SK-N-SH (cell line): ENCODE measurements around the gene VDR. TPM values are rescaled to one million over a fixed set of nuclear protein-coding genes. Genes with fewer than 3 reads are reported as not detected.

ENCODE experiments used
- CTCF ChIA-PET: fragments of 300-600, 350-600 bp; formaldehyde crosslinking; extraction: SDS; loops from one replicate; lab custom pipeline; 2021; lab: Yijun Ruan, JAX
- POLR2A ChIA-PET: fragments of 350-600 bp; sonication (Branson Sonifier 250); formaldehyde crosslinking; extraction: SDS; loops from one replicate; lab custom pipeline; 2020; ENCODE audit warnings: antibody characterized with exemption, inconsistent platforms; lab: Yijun Ruan, JAX
- DNase-seq: peaks from one replicate; pipeline ENCODE4 v3.0.0; 2012
- H2AFZ ChIP-seq: fragments of 200-600 bp; sonication (generic); 2 replicates; pipeline ENCODE4 v1.8.1; 2016; ENCODE audit warnings: antibody characterized with exemption, mild to moderate bottlenecking, low read depth
- H3F3A ChIP-seq: fragments of 200-600 bp; sonication (generic); replicated peaks from 2 replicates; pipeline ENCODE3; 2016; ENCODE audit warnings: antibody characterized with exemption, mild to moderate bottlenecking; ENCODE audit not compliant: insufficient read depth
- H3K27ac ChIP-seq, 2 experiments: fragments of 200-500 bp in 1 of 2; fragments of 200-600 bp in 1 of 2; sonication (Bioruptor generic) in 1 of 2; sonication (generic), shearing (Covaris generic) in 1 of 2; 2 replicates each; pipeline versions ENCODE4 v1.5.1 to v1.6.1; 2014 to 2016; ENCODE audit warnings: low read depth in 2 of 2, inconsistent platforms in 1 of 2, low read length in 1 of 2, mild to moderate bottlenecking in 1 of 2, mixed read lengths in 1 of 2
- H3K27me3 ChIP-seq: fragments of 200-600 bp; sonication (generic), shearing (Covaris generic); 2 replicates; pipeline ENCODE4 v1.6.1; 2016; ENCODE audit warnings: mixed run types; ENCODE audit not compliant: insufficient read depth
- H3K36me3 ChIP-seq, 2 experiments: fragments of 200-500 bp in 1 of 2; fragments of 200-600 bp in 1 of 2; sonication (Bioruptor generic) in 1 of 2; sonication (generic) in 1 of 2; replicated peaks in 1 of 2; 2 replicates each; pipeline versions ENCODE3 to v1.5.1; 2014 to 2016; ENCODE audit warnings: low read length in 1 of 2, mild to moderate bottlenecking in 1 of 2; ENCODE audit not compliant: insufficient read depth in 2 of 2, control insufficient read depth in 1 of 2
- H3K4me1 ChIP-seq, 2 experiments: fragments of 200-500 bp in 1 of 2; fragments of 200-600 bp in 1 of 2; sonication (Bioruptor generic) in 1 of 2; sonication (generic), shearing (Covaris generic) in 1 of 2; 2 replicates each; pipeline versions ENCODE4 v1.5.1 to v1.6.1; 2014 to 2016; ENCODE audit warnings: low read depth in 1 of 2, low read length in 1 of 2, mixed run types in 1 of 2; ENCODE audit not compliant: insufficient read depth in 2 of 2, control insufficient read depth in 1 of 2
- H3K4me2 ChIP-seq: fragments of 200-600 bp; sonication (generic), shearing (Covaris generic); 2 replicates; pipeline ENCODE4 v1.6.1; 2017; ENCODE audit warnings: mixed run types
- H3K4me3 ChIP-seq, 2 experiments: fragments of 200-500 bp in 1 of 2; fragments of 200-600 bp in 1 of 2; sonication (Bioruptor generic) in 1 of 2; sonication (generic), shearing (Covaris generic) in 1 of 2; 2 replicates each; pipeline versions ENCODE4 v1.5.1 to v1.8.1; 2014 to 2016; ENCODE audit warnings: low read depth in 2 of 2, inconsistent platforms in 1 of 2, low read length in 1 of 2, mild to moderate bottlenecking in 1 of 2, mixed read lengths in 1 of 2, moderate library complexity in 1 of 2
- H3K79me2 ChIP-seq: fragments of 200-600 bp; sonication (generic); 2 replicates; pipeline ENCODE4 v1.8.1; 2017; ENCODE audit warnings: mild to moderate bottlenecking; ENCODE audit not compliant: insufficient read depth
- H3K9ac ChIP-seq: fragments of 200-600 bp; sonication (generic); 2 replicates; pipeline ENCODE4 v1.6.1; 2017; ENCODE audit warnings: mixed run types
- H3K9me2 ChIP-seq: fragments of 200-600 bp; sonication (generic); 2 replicates; pipeline ENCODE4 v1.6.1; 2017; ENCODE audit warnings: mixed run types
- H3K9me3 ChIP-seq: fragments of 200-600 bp; sonication (generic); 2 replicates; pipeline ENCODE4 v1.6.1; 2017; ENCODE audit warnings: mixed run types, mild to moderate bottlenecking, moderate library complexity
- H4K20me1 ChIP-seq: fragments of 200-600 bp; sonication (generic); 2 replicates; pipeline ENCODE4 v1.6.1; 2017; ENCODE audit warnings: mild to moderate bottlenecking, mixed run types; ENCODE audit not compliant: insufficient read depth
- FOXM1 ChIP-seq: IDR thresholded peaks from 2 replicates; pipeline ENCODE4 v1.4.0; 2012; ENCODE audit warnings: low read depth, mild to moderate bottlenecking
- GABPA ChIP-seq: IDR thresholded peaks from 2 replicates; pipeline ENCODE4 v1.4.0; 2012; ENCODE audit warnings: low read depth, mild to moderate bottlenecking
- NRF1 ChIP-seq: IDR thresholded peaks from 2 replicates; pipeline ENCODE4 v1.6.1; 2012; ENCODE audit warnings: low read depth, mild to moderate bottlenecking, low read length
- POLR2AphosphoS5 ChIP-seq: IDR thresholded peaks from 2 replicates; pipeline ENCODE4 v1.6.1; 2012; ENCODE audit warnings: low read depth, low read length
- RFX5 ChIP-seq: IDR thresholded peaks from 2 replicates; pipeline ENCODE4 v1.6.1; 2012; ENCODE audit warnings: mild to moderate bottlenecking, improper control_type of control experiment, low read length
- SIN3A ChIP-seq: IDR thresholded peaks from 2 replicates; pipeline ENCODE4 v1.6.1; 2012; ENCODE audit warnings: low read depth, mild to moderate bottlenecking, low read length, moderate library complexity, borderline replicate concordance
- SMC3 ChIP-seq: IDR thresholded peaks from 2 replicates; pipeline ENCODE4 v1.6.1; 2012; ENCODE audit warnings: low read depth, low read length, improper control_type of control experiment
- TAF1 ChIP-seq: IDR thresholded peaks from 2 replicates; pipeline ENCODE4 v1.6.1; 2012; ENCODE audit warnings: low read depth, mild to moderate bottlenecking, low read length, moderate library complexity, borderline replicate concordance
- USF2 ChIP-seq: fragments of 150-350 bp; IDR thresholded peaks from 2 replicates; pipeline ENCODE4 v1.6.1; 2017; ENCODE audit warnings: antibody characterized with exemption, low read length, low read depth, borderline replicate concordance
- YY1 ChIP-seq: IDR thresholded peaks from 2 replicates; pipeline ENCODE4 v1.4.0; 2012; ENCODE audit warnings: low read depth, mild to moderate bottlenecking
- WGBS: methylation state at CpG from one replicate; pipeline ENCODE4 v1.1.6; 2017; ENCODE audit warnings: low lambda C conversion rate; 5-methylcytosine and 5-hydroxymethylcytosine counted together
- polyA plus RNA-seq, 3 experiments: library from polyadenylated mRNA; depleted of rRNA; stranded (reverse); fragments of >200 nt; gene quantifications; 2 replicates each; pipeline ENCODE4 v1.2.3, GENCODE V29; 2012

Gene VDR
- polyA plus RNA-seq, 1 of the 3 experiments (the other 2 are of a cell fraction): 0.33 TPM

GRCh38 chr12:47807338-47807737, 97.5 kb downstream of the VDR start:
- Histone ChIP-seq H3F3A (peaks cover 11% of the 10 kb centered on the region), H3K4me3 (no peak overlapping the region), H3K9me3 (no peaks in the 10 kb centered on the region), H3K79me2 (peaks cover 100% of the 10 kb centered on the region), H4K20me1 (peaks cover 98% of the 10 kb centered on the region), H3K36me3 (peaks cover 9 to 34% of the 10 kb centered on the region in 2 experiments), H3K9me2 (no peaks in the 10 kb centered on the region), H2AFZ (no peak overlapping the region), H3K27me3 (no peaks in the 10 kb centered on the region), H3K27ac (no peak overlapping the region), H3K4me1 (peaks cover 58 to 62% of the 10 kb centered on the region in 2 experiments), H3K9ac (no peak overlapping the region), H3K4me2 (peak overlapping the region; percentile 61; the same call in 1 of the 2 replicates)
- ChIA-PET POLR2A (no interaction called here), CTCF (interaction anchor here (0.7 to 15.5 kb wide), 9 partner anchors 9 to 232 kb away, joined by 3 to 247 read pairs (median 7); partner anchors contain the start of gene HDAC7)
- TF ChIP-seq POLR2AphosphoS5 (no peak), TAF1 (no peak), SIN3A (no peak), RFX5 (no peak), USF2 (no peak)
- no peak for DNase-seq
- 90% methylated on average over 5 of the region's 5 CpGs for WGBS

- DNase-seq: no peak
- H3K27me3 ChIP-seq: no peaks in the 10 kb centered on the region
- peaks cover 3% of the 10 kb centered on the region for H3F3A ChIP-seq
- no peak for TF ChIP-seq NRF1
- TF ChIP-seq GABPA: no peak
- no peak for TF ChIP-seq FOXM1
- TF ChIP-seq SMC3: no peak
- H3K9me3 ChIP-seq: no peaks in the 10 kb centered on the region
- WGBS: 89% methylated on average over 1 of the region's 2 CpGs
- H3K36me3 ChIP-seq: peaks cover 14 to 29% of the 10 kb centered on the region in 2 experiments
- ChIA-PET POLR2A (no interaction called here), CTCF (interaction anchor here (2.0 to 15.5 kb wide), 2 partner anchors 12 to 34 kb away, joined by 6 to 247 read pairs; no protein-coding TSS in a partner anchor)
- no peak overlapping the region for H2AFZ ChIP-seq
- peaks cover 48 to 49% of the 10 kb centered on the region in 2 experiments; a peak in 3 of 4 replicates for H3K4me1 ChIP-seq
- H3K27ac ChIP-seq: no peak overlapping the region
- H3K4me2 ChIP-seq: no peak overlapping the region
- H3K79me2 ChIP-seq: peaks cover 100% of the 10 kb centered on the region
- H3K4me3 ChIP-seq: no peak overlapping the region
- no peak overlapping the region for H3K9ac ChIP-seq
- no peaks in the 10 kb centered on the region for H3K9me2 ChIP-seq
- H4K20me1 ChIP-seq: peaks cover 99% of the 10 kb centered on the region
Measured at GRCh38 chr12:47805417-47805816, 99.4 kb downstream of the VDR start.

- no peak overlapping the region for H2AFZ ChIP-seq
- CTCF ChIA-PET: interaction anchor here (1.3 to 15.5 kb wide), 4 partner anchors 14 to 62 kb away, joined by 5 to 247 read pairs (median 6); partner anchors contain the start of gene SLC48A1
- no peak for DNase-seq
- H3K36me3 ChIP-seq: peaks cover 20 to 29% of the 10 kb centered on the region in 2 experiments
- peaks cover 100% of the 10 kb centered on the region for H4K20me1 ChIP-seq
- no peaks in the 10 kb centered on the region for H3K9me3 ChIP-seq
- no peak for TF ChIP-seq YY1
- WGBS: 99% methylated on average over 8 of the region's 8 CpGs
- POLR2A ChIA-PET: no interaction called here
- no peak overlapping the region for H3K4me3 ChIP-seq
- no peak overlapping the region for H3K9ac ChIP-seq
- H3K27ac ChIP-seq: no peak overlapping the region; a peak in 1 of 4 replicates
- H3K9me2 ChIP-seq: no peaks in the 10 kb centered on the region
- peaks cover 37 to 59% of the 10 kb centered on the region in 2 experiments; a peak in 3 of 4 replicates for H3K4me1 ChIP-seq
- no peaks in the 10 kb centered on the region for H3F3A ChIP-seq
- no peaks in the 10 kb centered on the region for H3K27me3 ChIP-seq
- H3K79me2 ChIP-seq: peaks cover 100% of the 10 kb centered on the region
- H3K4me2 ChIP-seq: no peak overlapping the region
Measured at GRCh38 chr12:47804171-47804570, 100.6 kb downstream of the VDR start.
